A549 (cell line): ENCODE measurements around the gene FAN1. TPM values are rescaled to one million over a fixed set of nuclear protein-coding genes. Genes with fewer than 3 reads are reported as not detected.
"Not testable (repeated sequence)": the region's sequence is repeated elsewhere in the genome, so short reads cannot be mapped to it uniquely, and the experiment has no call there.

Experiments
- ATAC-seq, 2 experiments: fragments of 200-7000 bp in 1 of 2; fragments of >200 bp in 1 of 2; cut with Nextera tagmentation in 1 of 2; cut with Tn5 transposase in 1 of 2; 3 replicates each; pipeline versions ENCODE4 v1.8.0 to v1.9.1; 2018 to 2020; ENCODE audit warnings: mild to moderate bottlenecking in 1 of 2, moderate library complexity in 1 of 2
- CTCF ChIA-PET: fragments of 300-600 bp; sonication (Branson Sonifier 250); formaldehyde crosslinking; extraction: SDS; loops from one replicate; lab custom pipeline; 2021; ENCODE audit warnings: antibody characterized with exemption, inconsistent platforms; lab: Yijun Ruan, JAX
- POLR2A ChIA-PET: fragments of 350-600 bp; formaldehyde crosslinking; extraction: SDS; loops from one replicate; lab custom pipeline; 2021; ENCODE audit warnings: antibody characterized with exemption, inconsistent platforms; lab: Yijun Ruan, JAX
- DNase-seq, 2 experiments: peaks; one replicate each; pipeline versions ENCODE4 v3.0.0 to v3.0.0-alpha.2; 2011 to 2016; ENCODE audit warnings: low read depth in 1 of 2, low spot score in 1 of 2
- FAIRE-seq: peaks from 2 replicates; lab custom pipeline; 2011; peaks lifted over from hg19 to GRCh38; lab: Jason Lieb, UNC
- H3K27ac ChIP-seq, 2 experiments: fragments of >200 bp; sonication (Bioruptor Twin); formaldehyde crosslinking; 3 replicates each; pipeline ENCODE4 v1.5.1; 2016 to 2017
- H3K4me1 ChIP-seq: fragments of >200 bp; sonication (Bioruptor Twin); formaldehyde crosslinking; 3 replicates; pipeline ENCODE4 v1.6.1; 2016
- H3K4me2 ChIP-seq: fragments of >200 bp; sonication (Bioruptor Twin); formaldehyde crosslinking; 3 replicates; pipeline ENCODE4 v1.6.1; 2016
- H3K4me3 ChIP-seq: fragments of >200 bp; sonication (Bioruptor Twin); formaldehyde crosslinking; 3 replicates; pipeline ENCODE4 v1.5.1; 2016
- H3K9me3 ChIP-seq: fragments of >200 bp; sonication (Bioruptor Twin); formaldehyde crosslinking; 3 replicates; pipeline ENCODE4 v1.6.1; 2016
- ATOH8 ChIP-seq: fragments of 250-450 bp; sonication (Bioruptor Pico); IDR thresholded peaks from 2 replicates; pipeline ENCODE4 v1.5.0; 2020; ENCODE audit warnings: low read depth, mild to moderate bottlenecking, moderate library complexity
- CEBPB ChIP-seq, 2 experiments: fragments of >200 bp in 1 of 2; sonication (Bioruptor Twin) in 1 of 2; formaldehyde crosslinking in 1 of 2; IDR thresholded peaks; 2 replicates each; pipeline ENCODE4 v1.6.1; 2012 to 2016
- CHD4 ChIP-seq: fragments of 200-600 bp; sonication (generic); IDR thresholded peaks from 2 replicates; pipeline ENCODE4 v1.6.1; 2016; ENCODE audit warnings: antibody characterized with exemption, mild to moderate bottlenecking, borderline replicate concordance
- CTCF ChIP-seq: fragments of >200 bp; sonication (Bioruptor Twin); formaldehyde crosslinking; IDR thresholded peaks from 3 replicates; pipeline ENCODE4 v1.5.1; 2016
- EHF ChIP-seq: fragments of 250-450 bp; sonication (Bioruptor Pico); IDR thresholded peaks from 2 replicates; pipeline ENCODE4 v1.5.0; 2020; ENCODE audit warnings: mild to moderate bottlenecking
- EHMT2 ChIP-seq: fragments of 200-600 bp; sonication (generic); IDR thresholded peaks from 2 replicates; pipeline ENCODE4 v1.6.1; 2016; ENCODE audit warnings: antibody characterized with exemption, low read depth, mild to moderate bottlenecking, moderate library complexity
- ELK1 ChIP-seq: fragments of 150-350 bp; IDR thresholded peaks from 2 replicates; pipeline ENCODE4 v1.6.1; 2014; ENCODE audit warnings: low read depth, mild to moderate bottlenecking, low read length
- ESRRA ChIP-seq: fragments of 150-350 bp; IDR thresholded peaks from 2 replicates; pipeline ENCODE4 v1.6.1; 2014; ENCODE audit warnings: mild to moderate bottlenecking, low read length, borderline replicate concordance
- GATA3 ChIP-seq: IDR thresholded peaks from 2 replicates; pipeline ENCODE4 v1.6.1; 2012; ENCODE audit warnings: borderline replicate concordance
- HDAC2 ChIP-seq: fragments of 200-600 bp; sonication (generic); IDR thresholded peaks from 2 replicates; pipeline ENCODE4 v1.6.1; 2016
- HMGXB4 ChIP-seq: fragments of 250-450 bp; sonication (Bioruptor Pico); IDR thresholded peaks from 2 replicates; pipeline ENCODE4 v1.5.0; 2021; ENCODE audit warnings: mild to moderate bottlenecking, moderate library complexity, borderline replicate concordance
- HOXA7 ChIP-seq: fragments of 250-450 bp; sonication (Bioruptor Pico); IDR thresholded peaks from 2 replicates; pipeline ENCODE4 v1.5.0; 2020; ENCODE audit warnings: mild to moderate bottlenecking, moderate library complexity
- JUN ChIP-seq, 2 experiments: fragments of >200 bp; sonication (Bioruptor Twin); formaldehyde crosslinking; IDR thresholded peaks; 2 replicates in 1 of 2; 3 replicates in 1 of 2; pipeline ENCODE4 v1.6.1; 2016 to 2017
- JUNB ChIP-seq: fragments of >200 bp; sonication (Bioruptor Twin); formaldehyde crosslinking; IDR thresholded peaks from 2 replicates; pipeline ENCODE4 v1.6.1; 2016
- KDM1A ChIP-seq: fragments of 200-600 bp; sonication (generic); IDR thresholded peaks from 2 replicates; pipeline ENCODE4 v1.6.1; 2016; ENCODE audit warnings: low read depth, mild to moderate bottlenecking
- MAFK ChIP-seq: fragments of 450-650 bp; IDR thresholded peaks from 2 replicates; pipeline ENCODE4 v1.6.1; 2014; ENCODE audit not compliant: partially characterized antibody
- MAZ ChIP-seq: fragments of 150-350 bp; IDR thresholded peaks from 2 replicates; pipeline ENCODE4 v1.6.1; 2014; ENCODE audit warnings: antibody characterized with exemption, low read depth, low read length, borderline replicate concordance
- RAD21 ChIP-seq, 2 experiments: fragments of >200 bp in 1 of 2; sonication (Bioruptor Twin) in 1 of 2; formaldehyde crosslinking in 1 of 2; IDR thresholded peaks in 1 of 2; conservative IDR thresholded peaks in 1 of 2; 2 replicates in 1 of 2; 3 replicates in 1 of 2; pipeline ENCODE4 v1.6.1; 2012 to 2018; ENCODE audit warnings: inconsistent platforms in 1 of 2
- RARB ChIP-seq: fragments of 250-450 bp; sonication (Bioruptor Pico); IDR thresholded peaks from 2 replicates; pipeline ENCODE4 v1.8.0; 2021; ENCODE audit warnings: mild to moderate bottlenecking, moderate library complexity
- RNF2 ChIP-seq: fragments of 200-600 bp; sonication (generic); IDR thresholded peaks from 2 replicates; pipeline ENCODE4 v1.6.1; 2016; ENCODE audit warnings: low read depth, mild to moderate bottlenecking, antibody characterized with exemption, moderate library complexity, borderline replicate concordance
- TP53 ChIP-seq: fragments of 250-450 bp; sonication (Bioruptor Pico); IDR thresholded peaks from 2 replicates; pipeline ENCODE4 v1.5.0; 2021; ENCODE audit warnings: mild to moderate bottlenecking, moderate library complexity
- ZNF302 ChIP-seq: fragments of 250-450 bp; sonication (Bioruptor Pico); IDR thresholded peaks from 2 replicates; pipeline ENCODE4 v1.9.0; 2021; ENCODE audit warnings: inconsistent platforms, mild to moderate bottlenecking, moderate library complexity
- WGBS: methylation state at CpG from one replicate; pipeline ENCODE4 v1.1.6; 2017; ENCODE audit errors: missing lambda C conversion rate; 5-methylcytosine and 5-hydroxymethylcytosine counted together
- polyA plus RNA-seq, 4 experiments: library from polyadenylated mRNA; depleted of rRNA in 3 of 4; stranded (reverse); fragments of >200 nt; fragmentation: RNase III in 1 of 4; extraction: RNeasy Plus Mini Kit Qiagen cat#74134 plus additional on column Dnase treatment in 1 of 4; gene quantifications; 2 replicates in 3 of 4; 3 replicates in 1 of 4; pipeline ENCODE4 v1.2.3, GENCODE V29; 2011 to 2017

Gene FAN1
- polyA plus RNA-seq, 2 of the 4 experiments (the other 2 are of a cell fraction), result 17.4 to 22.1 TPM

GRCh38 chr15:30877070-30877469, 26.6 kb upstream of the FAN1 start:
- FAIRE-seq (no peak), DNase-seq (no peak), ATAC-seq (no peak)
- no peaks in the 10 kb centered on the region for H3K9me3 ChIP-seq
- H3K4me2 ChIP-seq, result no peak overlapping the region
- ChIA-PET POLR2A (no interaction called here), CTCF (no interaction called here)
- no peak overlapping the region for H3K27ac ChIP-seq
- H3K4me3 ChIP-seq, result no peak overlapping the region
- TF ChIP-seq MAZ (no peak), ATOH8 (no peak), HOXA7 (CRISPR knock-in tag) (no peak), KDM1A (no peak), MAFK (no peak), EHF (CRISPR knock-in tag) (no peak)
- no peaks in the 10 kb centered on the region for H3K4me1 ChIP-seq

GRCh38 chr15:30878515-30878914, 25.2 kb upstream of the FAN1 start:
- no peaks in the 10 kb centered on the region for H3K9me3 ChIP-seq
- WGBS, result 67% methylated on average over 1 of the region's 1 CpG
- POLR2A ChIA-PET, result no interaction called here
- ATAC-seq, result no peak
- no peak overlapping the region for H3K4me3 ChIP-seq
- no peaks in the 10 kb centered on the region for H3K4me1 ChIP-seq
- no peak overlapping the region for H3K27ac ChIP-seq
- no peak for FAIRE-seq
- H3K4me2 ChIP-seq, result no peak overlapping the region
- no peak for DNase-seq
- TF ChIP-seq ELK1 (no peak), CTCF (0 out of 3 replicates have a peak, but pooled peaks have one; percentile 9), RAD21 (conservative IDR thresholded peaks at IDR 0.05 in 1 of 2, IDR thresholded peaks at IDR 0.05 in 1 of 2) (0 out of 5 replicates have a peak, but pooled peaks of 1 of the 2 experiments have one; percentile 12), TP53 (CRISPR knock-in tag) (no peak), CHD4 (no peak)
- TF ChIP-seq, all 56 proteins: peak for 2
- CTCF ChIA-PET, result interaction anchor here (1.0 to 1.4 kb wide), 2 partner anchors 25 to 251 kb away, joined by 3 to 4 read pairs; partner anchors contain the start of gene FAN1

- FAIRE-seq, result no peak
- H3K4me1 ChIP-seq, result no peaks in the 10 kb centered on the region
- no peak for TF ChIP-seq JUNB
- TF ChIP-seq CEBPB (IDR thresholded peaks at IDR 0.05), result no peak
- no peak for TF ChIP-seq RARB (CRISPR knock-in tag)
- no peak for TF ChIP-seq EHMT2
- TF ChIP-seq RNF2, result no peak
- TF ChIP-seq HDAC2, result no peak
- TF ChIP-seq GATA3, result no peak
- no peak for TF ChIP-seq ESRRA
- TF ChIP-seq RAD21 (conservative IDR thresholded peaks at IDR 0.05 in 1 of 2, IDR thresholded peaks at IDR 0.05 in 1 of 2), result no peak
- no peak for TF ChIP-seq ZNF302 (CRISPR knock-in tag)
- no peak for TF ChIP-seq HMGXB4
- no peak for TF ChIP-seq JUN (IDR thresholded peaks at IDR 0.05)
- TF ChIP-seq ATOH8, result no peak
- TF ChIP-seq, all 56 proteins: peak for 0
- Histone ChIP-seq H3K9me3 (no peaks in the 10 kb centered on the region), H3K4me3 (no peak overlapping the region), H3K4me2 (no peak overlapping the region), H3K27ac (no peak overlapping the region)
- 0 out of 6 replicates have a peak, but pooled peaks of 1 of the 2 experiments have one; percentile 13 for ATAC-seq
- 64% methylated on average over 22 of the region's 22 CpGs for WGBS
- ChIA-PET CTCF (no interaction called here), POLR2A (no interaction called here)
- no peak for DNase-seq
Observed at GRCh38 chr15:30882849-30883433, 20.8 kb upstream of the FAN1 start.

GRCh38 chr15:30883666-30884065, 20.0 kb upstream of the FAN1 start:
- CTCF ChIA-PET, DNase-seq, POLR2A ChIA-PET, H3K27ac ChIP-seq, ATAC-seq, H3K4me3 ChIP-seq, H3K4me1 ChIP-seq, H3K9me3 ChIP-seq, H3K4me2 ChIP-seq, FAIRE-seq: not testable (repeated sequence)
- 78% methylated on average over 8 of the region's 17 CpGs for WGBS
